T47D (cell line): ENCODE measurements around the gene NEXN.

Experiments used
- DNase-seq, 2 experiments: peaks; one replicate each; pipeline versions ENCODE4 v3.0.0 to v3.0.0-alpha.2; 2011 to 2012; ENCODE audit warnings: low read depth in 1 of 2, low spot score in 1 of 2
- JUND ChIP-seq: IDR thresholded peaks from 2 replicates; pipeline ENCODE4 v1.6.1; 2012; ENCODE audit warnings: low read depth
- in situ Hi-C: cut with HindIII; loops from 2 replicates; pipeline ENCODE4 v1.10.0; 2016; ENCODE audit warnings: low sequenced_read_pairs, low pct_unique_long_range_greater_than_20kb

The NEXN gene

GRCh38 chr1:77888081-77888780, at the start of gene NEXN:
Gene NEXN, plus strand, starts transcription at chr1:77888624. Its CDS starts 27,483 bp downstream, at chr1:77916107.
- no peak for TF ChIP-seq JUND
- DNase-seq = no peak
- in situ Hi-C loops = no loop called here

GRCh38 chr1:77841574-77841973, 46.9 kb upstream of the NEXN start:
- in situ Hi-C loops = no loop called here
- DNase-seq = no peak
- no peak for TF ChIP-seq JUND

GRCh38 chr1:77845951-77846350, 42.5 kb upstream of the NEXN start:
- TF ChIP-seq JUND = no peak

GRCh38 chr1:77846966-77847365, 41.5 kb upstream of the NEXN start:
- TF ChIP-seq JUND = no peak
- in situ Hi-C loops = no loop called here

More at GRCh38 chr1:77845951-77846350, 42.5 kb upstream of the NEXN start:
- in situ Hi-C loops = no loop called here
- DNase-seq = no peak

GRCh38 chr1:77847621-77848080, 40.8 kb upstream of the NEXN start:
- no peak for TF ChIP-seq JUND
- in situ Hi-C loops = no loop called here
- DNase-seq = no peak

More at GRCh38 chr1:77846966-77847365, 41.5 kb upstream of the NEXN start:
- no peak for DNase-seq

GRCh38 chr1:77850082-77850481, 38.3 kb upstream of the NEXN start:
- in situ Hi-C loops = no loop called here
- no peak for TF ChIP-seq JUND
- no peak for DNase-seq

GRCh38 chr1:77857552-77857951, 30.9 kb upstream of the NEXN start:
- no peak for DNase-seq
- TF ChIP-seq JUND = no peak
- in situ Hi-C loops = no loop called here

GRCh38 chr1:77858725-77859124, 29.7 kb upstream of the NEXN start:
- in situ Hi-C loops = no loop called here
- TF ChIP-seq JUND = no peak
- DNase-seq = no peak

GRCh38 chr1:77859248-77859647, 29.2 kb upstream of the NEXN start:
- DNase-seq = no peak
- in situ Hi-C loops = no loop called here
- no peak for TF ChIP-seq JUND

- TF ChIP-seq JUND = no peak
- no peak for DNase-seq
- in situ Hi-C loops = no loop called here
Observed at GRCh38 chr1:77866296-77866695, 22.1 kb upstream of the NEXN start.

GRCh38 chr1:77872645-77873044, 15.8 kb upstream of the NEXN start:
- DNase-seq = no peak
- in situ Hi-C loops = no loop called here
- no peak for TF ChIP-seq JUND

GRCh38 chr1:77873461-77873860, 15.0 kb upstream of the NEXN start:
- no peak for TF ChIP-seq JUND
- no peak for DNase-seq
- in situ Hi-C loops = no loop called here

- DNase-seq = no peak
- TF ChIP-seq JUND = no peak
- in situ Hi-C loops = no loop called here
Observed at GRCh38 chr1:77874804-77875445, 13.5 kb upstream of the NEXN start.

- no peak for TF ChIP-seq JUND
- DNase-seq = no peak
- in situ Hi-C loops = no loop called here
Observed at GRCh38 chr1:77876884-77877283, 11.5 kb upstream of the NEXN start.
